Liver (tissue), 3 donors: ENCODE results near the gene FAM133A.

Experiments
- EGR1 ChIP-seq, 2 donors: IDR thresholded peaks; 2 replicates each; pipeline ENCODE4 v1.6.1; 2016 to 2018; ENCODE audit warnings: antibody characterized with exemption in 2 of 2, low read depth in 2 of 2
- FOXA1 ChIP-seq: IDR thresholded peaks from 2 replicates; pipeline ENCODE4 v1.6.1; 2016; ENCODE audit warnings: antibody characterized with exemption
- GABPA ChIP-seq, 2 donors: IDR thresholded peaks in 1 of 2; conservative IDR thresholded peaks in 1 of 2; 2 replicates each; pipeline ENCODE4 v1.6.1; 2016; ENCODE audit warnings: antibody characterized with exemption in 2 of 2, mild to moderate bottlenecking in 1 of 2, moderate library complexity in 1 of 2
- JUND ChIP-seq, 2 donors: IDR thresholded peaks; 2 replicates each; pipeline ENCODE4 v1.6.1; 2016; ENCODE audit warnings: antibody characterized with exemption in 2 of 2
- RAD21 ChIP-seq, 2 donors: IDR thresholded peaks; 2 replicates each; pipeline ENCODE4 v1.6.1; 2016; ENCODE audit warnings: antibody characterized with exemption in 2 of 2, mild to moderate bottlenecking in 2 of 2
- RXRA ChIP-seq, 2 donors: IDR thresholded peaks; 2 replicates each; pipeline ENCODE4 v1.6.1; 2017 to 2018; ENCODE audit warnings: antibody characterized with exemption in 2 of 2, mild to moderate bottlenecking in 1 of 2
- SP1 ChIP-seq: IDR thresholded peaks from 2 replicates; pipeline ENCODE4 v1.6.1; 2018; ENCODE audit warnings: antibody characterized with exemption, mild to moderate bottlenecking
- TAF1 ChIP-seq: conservative IDR thresholded peaks from 2 replicates; pipeline ENCODE4 v1.6.1; 2016; ENCODE audit warnings: antibody characterized with exemption, mild to moderate bottlenecking
- YY1 ChIP-seq: IDR thresholded peaks from 2 replicates; pipeline ENCODE4 v1.6.1; 2016; ENCODE audit warnings: antibody characterized with exemption, mild to moderate bottlenecking
- TF ChIP-seq, protein P1 (sequence below): fragments of 150-350 bp; IDR thresholded peaks from 2 replicates; pipeline ENCODE4 v1.5.1; 2017; ENCODE audit warnings: improper control_type of control experiment, low read depth, low read length; ENCODE audit not compliant: missing input control
- TF ChIP-seq, protein P2 (sequence below): IDR thresholded peaks from 2 replicates; pipeline ENCODE4 v1.6.1; 2016; ENCODE audit warnings: antibody characterized with exemption
- TF ChIP-seq, protein P3 (sequence below): IDR thresholded peaks from 2 replicates; pipeline ENCODE4 v1.6.1; 2016; ENCODE audit warnings: antibody characterized with exemption, mild to moderate bottlenecking
- TF ChIP-seq, protein P4 (sequence below): IDR thresholded peaks from 2 replicates; pipeline ENCODE4 v1.6.1; 2016; ENCODE audit warnings: antibody characterized with exemption
- TF ChIP-seq, protein P5 (sequence below): IDR thresholded peaks from 2 replicates; pipeline ENCODE4 v1.6.1; 2016; ENCODE audit warnings: antibody characterized with exemption
- donor health status: healthy.
- donor health status: healthy.

DNA sequence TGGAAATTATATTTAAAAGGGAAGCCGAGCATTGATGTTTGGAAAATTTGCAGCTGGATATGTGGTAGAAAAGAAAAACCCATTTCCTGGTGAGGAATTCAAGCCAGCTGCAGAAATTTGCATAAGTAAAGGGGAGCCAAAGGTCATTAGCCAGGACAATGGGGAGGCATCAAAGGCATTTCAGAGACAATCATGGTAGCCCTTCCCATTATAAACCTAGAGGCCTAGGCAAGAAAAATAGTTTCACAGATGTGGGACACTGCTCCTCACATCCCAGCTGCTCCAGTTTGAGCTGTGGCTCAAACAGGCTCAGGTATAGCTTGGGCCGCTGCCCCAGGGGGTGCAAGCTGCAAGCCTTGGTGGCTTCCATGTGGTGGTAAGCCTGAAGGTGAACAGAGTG is 36.4 kb upstream of the FAM133A start:
- TF ChIP-seq, protein P1, sequence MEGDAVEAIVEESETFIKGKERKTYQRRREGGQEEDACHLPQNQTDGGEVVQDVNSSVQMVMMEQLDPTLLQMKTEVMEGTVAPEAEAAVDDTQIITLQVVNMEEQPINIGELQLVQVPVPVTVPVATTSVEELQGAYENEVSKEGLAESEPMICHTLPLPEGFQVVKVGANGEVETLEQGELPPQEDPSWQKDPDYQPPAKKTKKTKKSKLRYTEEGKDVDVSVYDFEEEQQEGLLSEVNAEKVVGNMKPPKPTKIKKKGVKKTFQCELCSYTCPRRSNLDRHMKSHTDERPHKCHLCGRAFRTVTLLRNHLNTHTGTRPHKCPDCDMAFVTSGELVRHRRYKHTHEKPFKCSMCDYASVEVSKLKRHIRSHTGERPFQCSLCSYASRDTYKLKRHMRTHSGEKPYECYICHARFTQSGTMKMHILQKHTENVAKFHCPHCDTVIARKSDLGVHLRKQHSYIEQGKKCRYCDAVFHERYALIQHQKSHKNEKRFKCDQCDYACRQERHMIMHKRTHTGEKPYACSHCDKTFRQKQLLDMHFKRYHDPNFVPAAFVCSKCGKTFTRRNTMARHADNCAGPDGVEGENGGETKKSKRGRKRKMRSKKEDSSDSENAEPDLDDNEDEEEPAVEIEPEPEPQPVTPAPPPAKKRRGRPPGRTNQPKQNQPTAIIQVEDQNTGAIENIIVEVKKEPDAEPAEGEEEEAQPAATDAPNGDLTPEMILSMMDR, result no peak
- no peak for TF ChIP-seq SP1
- no peak for TF ChIP-seq FOXA1
- no peak for TF ChIP-seq YY1
- no peak for TF ChIP-seq TAF1
- TF ChIP-seq, protein P2, sequence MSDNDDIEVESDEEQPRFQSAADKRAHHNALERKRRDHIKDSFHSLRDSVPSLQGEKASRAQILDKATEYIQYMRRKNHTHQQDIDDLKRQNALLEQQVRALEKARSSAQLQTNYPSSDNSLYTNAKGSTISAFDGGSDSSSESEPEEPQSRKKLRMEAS, result no peak
- no peak for TF ChIP-seq RAD21 (IDR thresholded peaks at IDR 0.05)
- TF ChIP-seq, protein P3, sequence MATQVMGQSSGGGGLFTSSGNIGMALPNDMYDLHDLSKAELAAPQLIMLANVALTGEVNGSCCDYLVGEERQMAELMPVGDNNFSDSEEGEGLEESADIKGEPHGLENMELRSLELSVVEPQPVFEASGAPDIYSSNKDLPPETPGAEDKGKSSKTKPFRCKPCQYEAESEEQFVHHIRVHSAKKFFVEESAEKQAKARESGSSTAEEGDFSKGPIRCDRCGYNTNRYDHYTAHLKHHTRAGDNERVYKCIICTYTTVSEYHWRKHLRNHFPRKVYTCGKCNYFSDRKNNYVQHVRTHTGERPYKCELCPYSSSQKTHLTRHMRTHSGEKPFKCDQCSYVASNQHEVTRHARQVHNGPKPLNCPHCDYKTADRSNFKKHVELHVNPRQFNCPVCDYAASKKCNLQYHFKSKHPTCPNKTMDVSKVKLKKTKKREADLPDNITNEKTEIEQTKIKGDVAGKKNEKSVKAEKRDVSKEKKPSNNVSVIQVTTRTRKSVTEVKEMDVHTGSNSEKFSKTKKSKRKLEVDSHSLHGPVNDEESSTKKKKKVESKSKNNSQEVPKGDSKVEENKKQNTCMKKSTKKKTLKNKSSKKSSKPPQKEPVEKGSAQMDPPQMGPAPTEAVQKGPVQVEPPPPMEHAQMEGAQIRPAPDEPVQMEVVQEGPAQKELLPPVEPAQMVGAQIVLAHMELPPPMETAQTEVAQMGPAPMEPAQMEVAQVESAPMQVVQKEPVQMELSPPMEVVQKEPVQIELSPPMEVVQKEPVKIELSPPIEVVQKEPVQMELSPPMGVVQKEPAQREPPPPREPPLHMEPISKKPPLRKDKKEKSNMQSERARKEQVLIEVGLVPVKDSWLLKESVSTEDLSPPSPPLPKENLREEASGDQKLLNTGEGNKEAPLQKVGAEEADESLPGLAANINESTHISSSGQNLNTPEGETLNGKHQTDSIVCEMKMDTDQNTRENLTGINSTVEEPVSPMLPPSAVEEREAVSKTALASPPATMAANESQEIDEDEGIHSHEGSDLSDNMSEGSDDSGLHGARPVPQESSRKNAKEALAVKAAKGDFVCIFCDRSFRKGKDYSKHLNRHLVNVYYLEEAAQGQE, result no peak
- no peak for TF ChIP-seq GABPA (IDR thresholded peaks at IDR 0.05 in 1 of 2, conservative IDR thresholded peaks at IDR 0.05 in 1 of 2)
- TF ChIP-seq, protein P4, sequence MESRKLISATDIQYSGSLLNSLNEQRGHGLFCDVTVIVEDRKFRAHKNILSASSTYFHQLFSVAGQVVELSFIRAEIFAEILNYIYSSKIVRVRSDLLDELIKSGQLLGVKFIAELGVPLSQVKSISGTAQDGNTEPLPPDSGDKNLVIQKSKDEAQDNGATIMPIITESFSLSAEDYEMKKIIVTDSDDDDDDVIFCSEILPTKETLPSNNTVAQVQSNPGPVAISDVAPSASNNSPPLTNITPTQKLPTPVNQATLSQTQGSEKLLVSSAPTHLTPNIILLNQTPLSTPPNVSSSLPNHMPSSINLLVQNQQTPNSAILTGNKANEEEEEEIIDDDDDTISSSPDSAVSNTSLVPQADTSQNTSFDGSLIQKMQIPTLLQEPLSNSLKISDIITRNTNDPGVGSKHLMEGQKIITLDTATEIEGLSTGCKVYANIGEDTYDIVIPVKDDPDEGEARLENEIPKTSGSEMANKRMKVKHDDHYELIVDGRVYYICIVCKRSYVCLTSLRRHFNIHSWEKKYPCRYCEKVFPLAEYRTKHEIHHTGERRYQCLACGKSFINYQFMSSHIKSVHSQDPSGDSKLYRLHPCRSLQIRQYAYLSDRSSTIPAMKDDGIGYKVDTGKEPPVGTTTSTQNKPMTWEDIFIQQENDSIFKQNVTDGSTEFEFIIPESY, result no peak
- TF ChIP-seq JUND (IDR thresholded peaks at IDR 0.05), result no peak
- TF ChIP-seq, protein P5, sequence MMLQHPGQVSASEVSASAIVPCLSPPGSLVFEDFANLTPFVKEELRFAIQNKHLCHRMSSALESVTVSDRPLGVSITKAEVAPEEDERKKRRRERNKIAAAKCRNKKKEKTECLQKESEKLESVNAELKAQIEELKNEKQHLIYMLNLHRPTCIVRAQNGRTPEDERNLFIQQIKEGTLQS, result no peak
- no peak for TF ChIP-seq RXRA (IDR thresholded peaks at IDR 0.05)
- no peak for TF ChIP-seq EGR1 (IDR thresholded peaks at IDR 0.05; ENCODE audit: low read depth in 2 of 2)
